NAMALWA (cell line): ENCODE data around the gene ANKLE2.
"Not testable (repeated sequence)": the region's sequence is repeated elsewhere in the genome, so short reads cannot be mapped to it uniquely, and the experiment has no call there.

Experiments
- DNase-seq: peaks from one replicate; pipeline ENCODE4 v3.0.0-alpha.2; 2015; ENCODE audit warnings: low spot score

ANKLE2 gene

GRCh38 chr12:132776816-132777568 is 15.4 kb upstream of the ANKLE2 start:
- no peak for DNase-seq

DNA sequence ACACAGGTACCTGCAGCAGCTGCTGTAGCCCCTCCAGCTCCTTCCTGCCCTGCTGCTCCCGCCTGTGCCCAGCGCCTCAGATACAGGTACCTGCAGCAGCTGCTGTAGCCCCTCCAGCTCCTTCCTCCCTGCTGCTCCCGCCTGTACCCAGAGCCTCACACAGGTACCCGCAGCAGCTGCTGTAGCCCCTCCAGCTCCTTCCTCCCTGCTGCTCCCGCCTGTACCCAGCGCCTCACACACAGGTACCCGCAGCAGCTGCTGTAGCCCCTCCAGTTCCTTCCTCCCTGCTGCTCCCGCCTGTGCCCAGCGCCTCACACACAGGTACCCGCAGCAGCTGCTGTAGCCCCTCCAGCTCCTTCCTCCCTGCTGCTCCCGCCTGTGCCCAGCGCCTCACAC is 14.6 kb upstream of the ANKLE2 start:
- not testable (repeated sequence) for DNase-seq

DNA sequence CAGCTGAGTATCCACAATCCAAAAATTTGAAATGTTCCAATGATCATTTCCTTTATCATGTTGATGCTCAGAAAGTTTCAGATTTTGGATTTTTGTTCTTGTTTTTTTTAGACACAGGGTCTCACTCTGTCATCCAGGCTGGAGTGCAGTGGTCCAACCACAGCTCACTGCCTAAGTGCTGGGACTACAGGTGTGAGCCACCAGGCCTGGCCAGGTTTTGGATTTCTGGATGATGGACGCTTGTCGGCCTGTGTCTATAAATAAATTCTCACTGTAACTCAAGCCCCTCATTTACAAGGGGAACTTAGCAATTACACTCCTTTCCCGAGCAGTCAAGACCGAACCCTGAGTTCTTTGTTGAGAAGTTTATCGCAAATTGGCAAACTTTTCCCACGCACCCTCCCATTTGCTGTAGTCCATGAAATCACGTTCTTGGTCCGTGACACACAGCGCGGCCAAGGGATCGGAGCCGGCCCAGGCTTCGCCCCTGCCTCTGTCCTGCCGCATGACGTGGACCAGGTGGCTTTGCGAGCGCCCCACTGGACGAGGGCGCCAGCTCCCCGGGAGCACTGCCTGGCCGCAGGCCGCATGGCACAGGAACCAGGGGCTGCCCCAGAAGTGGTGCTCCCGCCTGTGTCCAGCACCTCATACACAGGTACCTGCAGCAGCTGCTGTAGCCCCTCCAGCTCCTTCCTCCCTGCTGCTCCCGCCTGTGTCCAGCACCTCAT is 14.0 kb upstream of the ANKLE2 start:
- no peak for DNase-seq

DNA sequence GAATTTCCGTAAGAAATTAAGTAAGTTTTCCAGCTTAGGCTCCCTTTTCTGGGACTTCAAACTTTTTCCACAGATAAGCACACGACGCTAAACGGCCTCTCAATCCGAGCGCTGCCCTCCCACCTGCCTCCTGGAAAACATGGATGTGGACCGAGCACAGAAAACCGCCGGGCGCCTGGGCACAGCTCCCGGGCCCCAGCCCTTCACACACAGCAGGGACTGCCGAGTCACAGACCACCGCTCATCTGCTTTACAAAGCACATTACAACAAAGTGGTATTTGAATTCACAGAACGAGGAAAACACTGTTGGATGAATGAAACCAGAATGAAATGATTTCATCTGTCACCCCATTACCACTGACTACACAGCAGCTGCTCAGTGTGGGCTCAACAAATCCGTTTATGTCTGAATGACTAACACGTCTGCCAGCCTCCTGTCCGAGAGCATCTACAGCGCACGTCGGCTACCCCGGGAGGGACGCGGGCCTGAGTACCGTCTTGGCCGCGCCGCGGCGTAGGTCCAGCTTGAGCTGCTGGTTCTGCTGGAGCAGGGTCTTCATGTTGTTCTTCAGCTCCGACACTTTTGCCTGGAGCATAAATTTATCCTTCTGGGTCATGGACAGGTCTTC is 13.1 kb upstream of the ANKLE2 start:
- DNase-seq = no peak

DNA sequence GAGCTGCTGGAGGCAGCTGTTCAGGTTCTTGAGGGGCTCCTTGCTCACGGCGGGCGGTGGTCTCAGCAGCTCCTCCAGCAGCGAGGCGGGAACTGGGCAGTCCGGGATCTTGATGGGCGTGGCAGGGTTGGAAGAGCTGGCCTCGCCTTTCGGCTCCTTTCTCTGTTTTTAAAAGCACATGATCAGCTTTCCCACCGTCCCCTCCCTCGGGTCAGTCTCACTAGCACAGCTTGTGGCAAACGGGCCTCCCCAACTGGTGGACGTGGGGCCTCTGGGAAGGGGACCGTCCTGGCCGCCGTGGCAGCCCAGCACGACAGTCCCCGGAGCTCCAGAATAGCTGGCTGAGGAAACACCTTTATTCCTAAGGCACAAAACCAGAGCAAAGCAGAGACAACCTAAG is 12.5 kb upstream of the ANKLE2 start:
- no peak for DNase-seq

DNA sequence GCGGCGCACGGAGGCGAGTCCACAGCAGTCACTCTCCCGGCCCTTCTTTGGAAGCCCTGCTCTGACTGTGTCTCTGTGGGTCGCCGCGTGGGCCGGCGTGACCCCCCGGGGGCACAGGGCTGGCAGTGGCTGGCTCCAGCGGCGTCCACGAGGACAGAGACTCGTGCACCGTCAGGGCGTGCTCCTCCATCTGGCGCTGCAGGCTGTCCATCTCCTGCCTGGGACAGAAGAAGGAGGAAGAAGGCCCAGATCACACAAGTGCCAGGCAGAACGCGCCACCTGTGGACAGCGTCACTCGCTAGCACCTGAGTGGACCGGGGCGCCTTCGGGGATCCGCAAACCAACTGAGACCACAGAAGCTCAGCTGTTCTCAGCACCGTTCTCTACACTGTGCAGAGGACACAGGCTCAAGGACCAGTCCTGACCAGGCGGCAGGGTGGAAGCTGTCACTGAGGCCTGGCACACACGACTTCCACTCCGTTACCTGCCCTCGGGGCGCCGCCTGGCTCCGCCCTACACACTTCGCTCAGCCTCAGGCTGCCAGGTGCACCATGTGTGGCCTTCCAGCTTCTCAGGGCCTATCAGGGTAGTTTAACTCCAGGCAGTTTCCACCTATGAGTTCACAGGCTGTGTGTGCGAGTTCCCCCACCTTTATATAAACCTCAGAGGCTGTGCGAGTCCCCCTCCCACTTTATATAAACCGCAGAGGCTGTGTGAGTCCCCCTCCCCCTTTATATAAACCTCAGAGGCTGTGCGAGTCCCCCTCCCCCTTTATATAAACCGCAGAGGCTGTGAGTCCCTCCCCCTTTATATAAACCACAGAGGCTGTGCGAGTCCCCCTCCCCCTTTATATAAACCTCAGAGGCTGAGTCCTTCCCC is 11.7 kb upstream of the ANKLE2 start:
- DNase-seq = no peak

GRCh38 chr12:132772606-132773005 is 11.0 kb upstream of the ANKLE2 start:
- DNase-seq = peak; percentile 46

DNA sequence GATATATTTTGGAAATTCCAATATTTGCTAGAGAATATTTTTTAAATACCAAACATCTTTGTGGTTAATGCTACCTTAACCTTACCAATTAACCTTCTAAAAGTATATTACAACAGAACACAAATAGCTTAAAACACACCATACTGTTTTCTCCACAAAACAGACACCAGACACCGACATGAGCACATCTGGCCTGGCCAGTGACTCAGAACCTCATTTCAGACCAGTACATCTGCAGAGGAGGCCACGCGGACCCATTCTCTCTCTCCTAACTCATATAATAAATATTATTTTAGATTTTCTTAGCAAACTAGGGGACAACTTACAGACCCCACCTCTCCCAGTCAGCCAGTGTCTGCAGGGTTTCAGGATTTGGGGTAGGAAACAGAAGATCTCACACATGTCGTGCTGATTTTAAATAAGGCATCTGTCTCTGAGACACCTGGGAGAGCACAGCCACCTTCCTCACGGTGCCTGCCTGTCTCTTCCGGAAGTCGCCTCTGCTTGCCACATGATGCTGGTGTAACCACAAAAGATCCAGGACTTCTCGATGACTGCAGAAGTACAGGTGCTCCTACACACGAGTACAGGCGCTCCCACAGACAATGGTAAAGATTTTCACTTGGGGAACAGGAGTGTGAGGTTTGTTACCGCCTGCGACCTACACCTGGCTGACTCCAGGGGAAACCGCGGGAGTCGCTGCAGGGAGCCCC is 9.7 kb upstream of the ANKLE2 start:
- peak; percentile 92 for DNase-seq

GRCh38 chr12:132766380-132767085 is 4.9 kb upstream of the ANKLE2 start:
- DNase-seq = no peak

GRCh38 chr12:132765361-132765760 is 3.7 kb upstream of the ANKLE2 start:
- no peak for DNase-seq

GRCh38 chr12:132764231-132764630 is 2.6 kb upstream of the ANKLE2 start:
- DNase-seq = no peak

DNA sequence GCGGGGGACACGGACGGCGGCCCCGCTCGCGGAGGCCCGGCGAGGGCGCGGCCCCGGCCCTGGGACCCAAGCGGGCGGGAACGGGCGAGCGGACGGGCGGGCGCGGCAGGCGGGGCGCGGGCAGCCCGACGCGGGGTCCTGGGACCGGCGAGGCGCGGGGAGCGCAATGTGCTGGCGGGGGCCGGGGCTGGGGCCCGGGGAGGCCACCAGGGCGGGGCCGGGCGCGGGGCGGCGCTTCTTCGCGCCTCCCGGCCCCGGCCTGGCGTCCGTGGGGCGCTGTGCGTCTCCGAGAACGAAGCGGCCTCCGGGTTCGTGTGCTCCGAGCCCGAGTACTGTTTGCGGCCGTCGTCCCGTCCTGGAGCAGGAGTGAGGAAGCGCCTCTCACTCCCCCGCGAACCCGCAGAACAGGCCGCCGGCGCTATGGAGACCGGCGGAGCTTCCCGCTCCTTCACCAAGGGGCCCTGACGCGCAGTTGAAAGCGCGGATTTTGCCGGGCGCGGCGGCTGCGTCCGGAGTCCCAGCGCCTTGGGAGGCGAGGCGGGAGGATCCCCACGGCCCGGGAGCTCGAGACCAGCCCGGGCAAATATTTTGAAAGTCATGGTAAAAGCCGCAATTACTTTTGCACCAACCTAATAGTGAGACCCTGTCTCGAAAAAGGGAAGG is 420 bp upstream of the ANKLE2 start:
- DNase-seq = peak; percentile 90

GRCh38 chr12:132759359-132759758 is 2.3 kb downstream of the ANKLE2 start:
- DNase-seq = no peak

- DNase-seq = not testable (repeated sequence)
Observed at GRCh38 chr12:132758825-132759224, 2.8 kb downstream of the ANKLE2 start.

DNA sequence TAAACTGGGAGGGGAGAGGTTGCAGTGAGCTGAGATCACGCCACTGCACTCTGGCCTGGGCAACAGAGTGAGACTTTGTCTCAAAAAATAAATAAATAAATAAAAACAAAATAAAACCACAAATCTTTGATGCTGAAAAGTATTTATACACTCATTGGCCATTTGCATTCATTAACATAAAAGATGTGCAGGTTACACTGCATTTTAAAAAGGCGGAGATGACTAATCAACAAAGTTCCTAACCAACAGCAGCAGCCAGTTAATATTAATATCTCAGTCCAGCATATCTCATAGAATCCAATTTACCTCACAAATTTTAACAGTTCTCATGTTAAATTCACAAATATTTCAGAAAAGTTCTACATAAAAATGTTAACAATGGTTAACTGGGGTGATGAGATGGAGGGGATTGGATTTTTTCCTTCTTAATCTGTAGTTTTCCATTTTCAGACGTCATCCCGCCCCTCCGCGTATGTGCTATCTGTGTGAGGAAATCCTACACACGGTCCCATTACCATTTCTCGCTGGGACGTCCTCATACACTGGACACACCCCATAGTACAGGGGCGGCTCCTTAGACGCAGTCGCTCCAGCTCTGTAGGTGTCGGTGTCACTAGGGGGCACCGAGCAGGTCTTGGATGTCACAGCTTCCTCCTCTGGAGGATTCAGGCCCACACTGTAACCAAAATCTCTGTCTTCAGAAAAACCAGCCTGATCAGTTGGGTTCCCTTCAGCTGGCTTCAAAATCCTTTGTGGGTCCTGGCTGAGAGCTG is 7.3 kb downstream of the ANKLE2 start:
- peak; percentile 51 for DNase-seq

DNA sequence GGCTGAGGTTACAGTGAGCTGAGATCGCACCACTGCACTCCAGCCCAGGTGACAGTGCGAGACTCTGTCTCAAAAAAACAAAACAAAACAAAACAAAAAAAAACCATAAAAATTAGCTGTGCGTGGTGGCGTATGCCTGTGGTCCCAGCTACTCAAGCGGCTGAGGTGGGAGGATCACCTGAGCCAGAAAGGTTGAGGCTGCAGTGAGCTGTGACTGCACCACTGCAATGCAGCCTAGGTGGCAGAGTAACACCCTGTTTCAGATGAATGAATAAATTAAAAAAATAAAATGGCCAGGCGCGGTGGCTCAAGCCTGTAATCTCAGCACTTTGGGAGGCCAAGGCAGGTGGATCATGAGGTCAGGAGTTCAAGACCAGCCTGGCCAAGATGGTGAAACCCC is 8.0 kb downstream of the ANKLE2 start:
- DNase-seq = not testable (repeated sequence)

DNA sequence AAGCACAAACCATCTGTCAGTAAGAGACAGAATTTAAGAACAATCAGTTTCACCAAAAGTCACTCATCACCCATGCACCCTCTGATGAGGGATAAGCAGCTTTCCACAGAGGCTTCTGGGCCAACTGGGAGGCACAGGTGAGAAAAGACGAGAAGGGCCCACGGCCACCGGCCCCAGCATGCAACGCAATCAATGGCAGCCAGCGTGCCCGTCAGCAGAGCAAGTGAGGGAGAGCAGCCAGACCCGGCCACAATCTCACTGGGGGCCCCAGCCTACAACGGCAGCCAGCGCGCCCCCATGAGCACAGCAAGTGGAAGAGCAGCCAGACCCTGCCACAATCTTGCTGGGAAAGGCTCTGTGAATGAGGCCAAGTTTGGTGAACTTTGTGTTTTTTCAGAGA is 13.3 kb downstream of the ANKLE2 start:
- no peak for DNase-seq

DNA sequence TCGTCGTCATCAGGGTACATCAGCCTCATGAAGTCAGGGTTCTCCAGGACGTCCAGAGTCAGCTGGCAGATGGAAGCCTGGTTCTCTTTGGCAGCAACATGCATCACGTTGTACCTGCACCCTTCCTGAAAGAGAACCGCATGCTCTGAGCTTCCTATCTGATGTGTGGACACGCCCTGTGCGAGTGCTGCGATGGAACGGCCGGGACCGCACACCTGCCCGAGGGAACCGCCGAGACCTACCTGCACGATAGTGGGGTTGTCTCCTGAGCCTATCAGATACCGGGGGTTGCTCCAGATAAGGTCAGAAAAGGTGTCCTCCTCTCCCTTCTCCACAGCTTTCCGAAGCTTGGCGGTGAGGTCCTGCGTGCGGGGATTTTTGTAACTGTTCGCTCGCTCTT is 13.7 kb downstream of the ANKLE2 start:
- no peak for DNase-seq

DNA sequence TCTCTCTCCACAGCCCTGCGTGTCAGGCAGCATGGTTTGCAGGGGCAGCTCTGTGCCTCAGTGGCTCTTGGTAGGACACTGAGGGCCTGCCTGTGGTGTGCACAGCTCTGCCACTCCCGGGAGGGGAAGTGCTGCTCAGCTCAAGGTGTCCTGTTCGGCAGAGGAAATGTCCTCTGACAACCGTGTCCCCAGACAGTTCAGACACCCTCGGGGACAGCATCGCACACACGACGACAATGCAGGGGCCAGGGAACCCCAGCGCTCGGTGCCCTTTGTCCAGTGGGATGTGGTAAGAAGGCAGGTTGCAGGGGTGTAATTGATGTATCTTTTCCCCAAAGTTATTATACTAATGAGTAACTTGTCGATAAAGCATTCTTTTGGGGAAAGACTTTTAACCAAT is 14.2 kb downstream of the ANKLE2 start:
- no peak for DNase-seq

DNA sequence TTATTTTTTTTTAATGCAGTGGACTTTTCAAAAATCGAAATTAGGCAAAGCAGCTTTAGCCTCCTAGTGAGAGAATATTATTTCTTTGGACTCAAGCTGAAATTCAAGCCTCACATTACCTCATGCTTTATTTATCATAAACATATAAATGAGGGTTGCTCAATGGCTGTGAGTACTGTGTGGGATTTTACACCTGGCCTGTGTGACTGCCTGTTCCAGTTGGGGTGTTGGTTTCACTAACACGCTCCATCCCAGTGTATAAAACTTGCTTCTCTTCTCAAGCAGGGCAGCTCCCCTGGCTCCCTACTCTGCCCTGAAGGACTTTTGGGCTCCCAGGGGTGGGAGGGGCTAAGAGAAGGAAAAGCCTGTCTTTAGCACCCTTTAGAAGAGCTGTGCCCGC is 15.0 kb downstream of the ANKLE2 start:
- no peak for DNase-seq
